ENCODE measurements around the gene KIF25. TPM values are rescaled to one million over a fixed set of nuclear protein-coding genes. Genes with fewer than 3 reads are reported as not detected.
A peak's percentile ranks its signal among the peaks of the same experiment; 100 is the strongest.

Gene KIF25
- total and polyA plus RNA-seq, 4 donors: 0.05 TPM; not detected in 3

GRCh38 chr6:168060521-168060931 lies 63.1 kb downstream of the KIF25 start:
- no peak overlapping the region for H3K9ac ChIP-seq (ENCODE audit: low read depth in 1 of 2, low read length in 2 of 2)
- H3K27ac ChIP-seq (ENCODE audit: low read depth in 1 of 2, low read length in 2 of 2): no peak overlapping the region
- no peak overlapping the region for H3K4me3 ChIP-seq (ENCODE audit: low read depth in 1 of 3, low read length in 3 of 3)

GRCh38 chr6:168061269-168062210 lies 64.1 kb downstream of the KIF25 start:
- no peaks in the 10 kb centered on the region for H3K36me3 ChIP-seq (ENCODE audit: control insufficient read depth in 4 of 4, insufficient read depth in 3 of 4, low read depth in 1 of 4, low read length in 3 of 4)
- no peaks in the 10 kb centered on the region for H3K27me3 ChIP-seq (ENCODE audit: control insufficient read depth in 4 of 4, insufficient read depth in 4 of 4, low read length in 3 of 4)
- WGBS: 90% methylated on average over 29 of the region's 29 CpGs
- no peak overlapping the region for H3K4me3 ChIP-seq (ENCODE audit: low read depth in 1 of 3, low read length in 3 of 3)
- no peaks in the 10 kb centered on the region for H3K9me3 ChIP-seq (ENCODE audit: control insufficient read depth in 4 of 4, low read length in 3 of 4)
- no peaks in the 10 kb centered on the region for H3K4me1 ChIP-seq (ENCODE audit: control insufficient read depth in 4 of 4, insufficient read depth in 4 of 4, low read length in 3 of 4)
- no peak overlapping the region for H3K27ac ChIP-seq (ENCODE audit: low read depth in 1 of 2, low read length in 2 of 2)
- no peak for DNase-seq (ENCODE audit: low spot score)
- H3K9ac ChIP-seq (ENCODE audit: low read depth in 1 of 2, low read length in 2 of 2): no peak overlapping the region
- TF ChIP-seq EGR1 (IDR thresholded peaks at IDR 0.05; ENCODE audit: low read depth in 2 of 2) (no peak), RXRA (IDR thresholded peaks at IDR 0.05) (no peak), ATF3 (IDR thresholded peaks at IDR 0.05) (no peak), RAD21 (IDR thresholded peaks at IDR 0.05) (no peak), TAF1 (conservative IDR thresholded peaks at IDR 0.05) (no peak), HNF4A (conservative IDR thresholded peaks at IDR 0.05) (no peak), HNF4G (IDR thresholded peaks at IDR 0.05) (no peak), JUND (IDR thresholded peaks at IDR 0.05) (no peak), CTCF (IDR thresholded peaks at IDR 0.05; ENCODE audit: low read depth, low read length, missing input control) (no peak), YY1 (IDR thresholded peaks at IDR 0.05) (no peak), SP1 (IDR thresholded peaks at IDR 0.05) (no peak)

More at GRCh38 chr6:168060521-168060931, 63.1 kb downstream of the KIF25 start:
- no peaks in the 10 kb centered on the region for H3K36me3 ChIP-seq (ENCODE audit: control insufficient read depth in 4 of 4, insufficient read depth in 3 of 4, low read depth in 1 of 4, low read length in 3 of 4)
- peak; percentile 46 for DNase-seq (ENCODE audit: low spot score)
- H3K27me3 ChIP-seq (ENCODE audit: control insufficient read depth in 4 of 4, insufficient read depth in 4 of 4, low read length in 3 of 4): no peaks in the 10 kb centered on the region
- no peaks in the 10 kb centered on the region for H3K9me3 ChIP-seq (ENCODE audit: control insufficient read depth in 4 of 4, low read length in 3 of 4)
- H3K4me1 ChIP-seq (ENCODE audit: control insufficient read depth in 4 of 4, insufficient read depth in 4 of 4, low read length in 3 of 4): no peaks in the 10 kb centered on the region
- 64% methylated on average over 12 of the region's 12 CpGs for WGBS
- TF ChIP-seq REST (IDR thresholded peaks at IDR 0.05) (no peak), NR2F2 (IDR thresholded peaks at IDR 0.05) (no peak), CTCF (IDR thresholded peaks at IDR 0.05; ENCODE audit: low read depth, low read length, missing input control) (peak; percentile 37), EGR1 (IDR thresholded peaks at IDR 0.05; ENCODE audit: low read depth in 2 of 2) (no peak), RAD21 (IDR thresholded peaks at IDR 0.05) (peak; percentile 71 to 80)
